Measurements from ENCODE around the gene MAP3K1. TPM values are rescaled to one million over a fixed set of nuclear protein-coding genes. Genes with fewer than 3 reads are reported as not detected.

Gene MAP3K1
- total and polyA plus RNA-seq, 7 donors, result 3.0 to 12.5 (median 8.4) TPM

DNA sequence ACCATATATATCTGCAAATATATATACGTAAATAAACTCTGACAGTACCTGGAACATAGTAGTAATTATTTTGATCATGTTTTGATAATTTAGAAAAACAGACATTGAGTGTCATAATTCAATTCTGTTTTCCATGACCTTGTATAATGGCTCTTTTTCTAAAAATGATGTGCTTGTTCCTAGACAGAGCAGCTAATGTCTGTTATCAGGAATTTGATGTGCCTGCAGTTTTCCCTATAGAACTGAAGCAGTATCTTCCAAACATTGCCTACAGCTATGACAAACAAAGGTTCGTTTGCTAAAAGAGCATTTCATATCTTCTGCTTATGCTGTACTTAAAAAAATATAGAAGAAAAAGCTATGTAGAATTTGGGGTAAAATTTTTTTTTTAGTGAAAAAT is 99.3 kb downstream of the MAP3K1 start:
- DNase-seq, result no peak
- H3K27me3 ChIP-seq, result no peaks in the 10 kb centered on the region
- H3K9me3 ChIP-seq, result no peaks in the 10 kb centered on the region
- 90 to 92% methylated on average over 2 of the region's 2 CpGs for WGBS, 2 donors
- H3K4me3 ChIP-seq, result no peak overlapping the region
- peaks cover 0 to 9% (median 7%) of the 10 kb centered on the region in 4 donors for H3K4me1 ChIP-seq
- no peak overlapping the region for H3K27ac ChIP-seq
- no peak for TF ChIP-seq EP300 (IDR thresholded peaks at IDR 0.05)
- TF ChIP-seq POLR2A (IDR thresholded peaks at IDR 0.05), result no peak
- TF ChIP-seq, protein P1, sequence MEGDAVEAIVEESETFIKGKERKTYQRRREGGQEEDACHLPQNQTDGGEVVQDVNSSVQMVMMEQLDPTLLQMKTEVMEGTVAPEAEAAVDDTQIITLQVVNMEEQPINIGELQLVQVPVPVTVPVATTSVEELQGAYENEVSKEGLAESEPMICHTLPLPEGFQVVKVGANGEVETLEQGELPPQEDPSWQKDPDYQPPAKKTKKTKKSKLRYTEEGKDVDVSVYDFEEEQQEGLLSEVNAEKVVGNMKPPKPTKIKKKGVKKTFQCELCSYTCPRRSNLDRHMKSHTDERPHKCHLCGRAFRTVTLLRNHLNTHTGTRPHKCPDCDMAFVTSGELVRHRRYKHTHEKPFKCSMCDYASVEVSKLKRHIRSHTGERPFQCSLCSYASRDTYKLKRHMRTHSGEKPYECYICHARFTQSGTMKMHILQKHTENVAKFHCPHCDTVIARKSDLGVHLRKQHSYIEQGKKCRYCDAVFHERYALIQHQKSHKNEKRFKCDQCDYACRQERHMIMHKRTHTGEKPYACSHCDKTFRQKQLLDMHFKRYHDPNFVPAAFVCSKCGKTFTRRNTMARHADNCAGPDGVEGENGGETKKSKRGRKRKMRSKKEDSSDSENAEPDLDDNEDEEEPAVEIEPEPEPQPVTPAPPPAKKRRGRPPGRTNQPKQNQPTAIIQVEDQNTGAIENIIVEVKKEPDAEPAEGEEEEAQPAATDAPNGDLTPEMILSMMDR (IDR thresholded peaks at IDR 0.05), result no peak
- TF ChIP-seq POLR2AphosphoS5 (IDR thresholded peaks at IDR 0.05), result no peak
- intact Hi-C loops (cut with DNase I), result loop anchor here (5.0 kb wide), 1 partner anchor 1543 kb away; no protein-coding TSS in a partner anchor
- no peaks in the 10 kb centered on the region for H3K36me3 ChIP-seq

DNA sequence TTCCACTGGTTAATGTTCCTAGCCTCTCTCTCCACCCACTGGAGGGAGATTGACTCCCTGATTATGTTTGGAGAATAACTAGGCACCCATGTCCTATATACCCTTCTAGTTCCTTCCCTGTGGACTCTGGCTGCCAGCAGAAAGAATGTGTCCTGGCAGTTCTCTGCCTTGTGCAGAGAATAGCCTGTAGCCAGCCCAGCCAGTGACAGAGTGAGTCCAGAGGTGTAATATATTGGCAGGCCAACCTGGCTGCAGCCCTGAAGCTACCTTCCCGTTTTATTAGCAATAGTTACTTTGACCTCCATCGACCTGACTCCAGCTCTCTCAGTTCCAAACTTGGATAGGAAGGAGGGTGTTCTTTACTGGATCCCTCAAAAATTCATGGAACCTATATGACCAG is 102.2 kb downstream of the MAP3K1 start:
- DNase-seq, result no peak
- Histone ChIP-seq H3K9me3 (no peaks in the 10 kb centered on the region), H3K4me3 (no peak overlapping the region), H3K27me3 (no peaks in the 10 kb centered on the region), H3K36me3 (peaks cover 0 to 16% (median 2%) of the 10 kb centered on the region in 4 donors), H3K27ac (no peak overlapping the region), H3K4me1 (no peaks in the 10 kb centered on the region)
- intact Hi-C loops (cut with DNase I), result no loop called here
- 36 to 61% methylated on average over 2 of the region's 2 CpGs for WGBS, 2 donors
- TF ChIP-seq POLR2AphosphoS5 (IDR thresholded peaks at IDR 0.05) (no peak), POLR2A (IDR thresholded peaks at IDR 0.05) (no peak), EP300 (IDR thresholded peaks at IDR 0.05) (no peak)
- TF ChIP-seq, protein P1 (IDR thresholded peaks at IDR 0.05), result no peak

DNA sequence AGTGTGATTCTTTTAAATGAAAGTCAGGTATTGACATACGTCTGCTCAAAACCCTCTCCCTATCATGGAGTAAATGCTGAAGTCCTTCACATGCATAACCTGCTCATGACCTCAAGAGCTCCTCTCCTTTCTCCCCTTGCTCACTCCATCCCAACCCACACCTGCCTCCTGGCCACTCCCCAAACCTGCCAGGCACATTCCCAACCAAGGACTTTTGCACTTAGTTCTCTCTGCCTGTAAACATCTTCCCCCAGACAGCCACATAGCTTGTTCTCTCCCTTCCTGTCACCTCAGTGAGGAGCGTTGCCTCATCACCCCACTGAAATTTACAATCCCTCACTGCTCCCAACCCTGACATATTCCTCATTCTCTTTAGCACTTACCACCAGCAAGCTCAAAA is 102.7 kb downstream of the MAP3K1 start:
- no peaks in the 10 kb centered on the region for H3K27me3 ChIP-seq
- H3K4me1 ChIP-seq, result no peaks in the 10 kb centered on the region
- no peak for DNase-seq
- 31 to 72% methylated on average over 2 of the region's 2 CpGs for WGBS, 2 donors
- no peak overlapping the region for H3K4me3 ChIP-seq
- TF ChIP-seq, protein P1 (IDR thresholded peaks at IDR 0.05), result no peak
- TF ChIP-seq POLR2AphosphoS5 (IDR thresholded peaks at IDR 0.05) (no peak), EP300 (IDR thresholded peaks at IDR 0.05) (no peak), POLR2A (IDR thresholded peaks at IDR 0.05) (no peak)
- no peaks in the 10 kb centered on the region for H3K9me3 ChIP-seq
- H3K36me3 ChIP-seq, result peaks cover 3 to 21% (median 6%) of the 10 kb centered on the region in 4 donors
- intact Hi-C loops (cut with DNase I), result no loop called here
- no peak overlapping the region for H3K27ac ChIP-seq

GRCh38 chr5:56919942-56920662 is 104.8 kb downstream of the MAP3K1 start:
- H3K4me3 ChIP-seq, result no peak overlapping the region
- intact Hi-C loops (cut with DNase I), result no loop called here
- no peak overlapping the region for H3K27ac ChIP-seq
- no peaks in the 10 kb centered on the region for H3K27me3 ChIP-seq
- H3K36me3 ChIP-seq, result peaks cover 7 to 42% (median 15%) of the 10 kb centered on the region in 4 donors
- H3K9me3 ChIP-seq, result no peaks in the 10 kb centered on the region
- H3K4me1 ChIP-seq, result no peaks in the 10 kb centered on the region
- WGBS, 2 donors, result 81 to 82% methylated on average over 1 of the region's 1 CpG
- TF ChIP-seq POLR2A (IDR thresholded peaks at IDR 0.05) (no peak), EP300 (IDR thresholded peaks at IDR 0.05) (no peak), POLR2AphosphoS5 (IDR thresholded peaks at IDR 0.05) (no peak)
- TF ChIP-seq, protein P1 (IDR thresholded peaks at IDR 0.05), result no peak
- no peak for DNase-seq
